Body of pancreas (tissue), 4 donors: Measurements from ENCODE around the gene TOMM7. TPM values are rescaled to one million over a fixed set of nuclear protein-coding genes. Genes with fewer than 3 reads are reported as not detected.
A peak's percentile ranks its signal among the peaks of the same experiment; 100 is the strongest.
"Not testable (repeated sequence)": the region's sequence is repeated elsewhere in the genome, so short reads cannot be mapped to it uniquely, and the experiment has no call there.

ENCODE experiments used
- ATAC-seq: fragments of 150-250 bp; one replicate; pipeline ENCODE4 v1.9.1; 2016
- DNase-seq, 4 donors: peaks; one replicate each; pipeline ENCODE4 v3.0.0-alpha.2; 2019
- H3K27ac ChIP-seq, 4 donors: fragments of 200-600 bp; sonication (generic); 1 replicate in 3 of 4; 2 replicates in 1 of 4; pipeline versions ENCODE4 v1.5.1 to v1.6.1; 2016 to 2019; ENCODE audit warnings: mild to moderate bottlenecking in 1 of 4, mixed read lengths in 1 of 4, moderate library complexity in 1 of 4
- H3K27me3 ChIP-seq, 2 donors: fragments of 200-600 bp; sonication (generic); one replicate each; pipeline ENCODE4 v1.6.0; 2016; ENCODE audit warnings: mild to moderate bottlenecking in 1 of 2
- H3K36me3 ChIP-seq, 2 donors: fragments of 200-600 bp; sonication (generic); replicated peaks in 1 of 2; 2 replicates each; pipeline ENCODE4 v1.5.1; 2016; ENCODE audit warnings: low read depth in 2 of 2; ENCODE audit not compliant: insufficient read depth in 1 of 2
- H3K4me1 ChIP-seq: fragments of 200-600 bp; sonication (generic); one replicate; pipeline ENCODE4 v1.6.0; 2016
- H3K4me3 ChIP-seq, 2 donors: fragments of 200-600 bp; sonication (generic); 1 replicate in 1 of 2; 2 replicates in 1 of 2; pipeline ENCODE4 v1.5.1; 2016 to 2019
- H3K9me3 ChIP-seq, 3 donors: fragments of 200-600 bp; sonication (generic); 1 replicate in 2 of 3; 2 replicates in 1 of 3; pipeline ENCODE4 v1.5.1; 2016
- CTCF ChIP-seq, 7 experiments: fragments of 450-650 bp in 4 of 7; fragments of 200-600 bp in 3 of 7; sonication (generic) in 3 of 7; IDR thresholded peaks; one replicate each; pipeline ENCODE4 v1.5.1; 2016 to 2019; ENCODE audit warnings: antibody characterized with exemption in 7 of 7
- POLR2A ChIP-seq, 3 donors: fragments of 450-650 bp; IDR thresholded peaks; one replicate each; pipeline ENCODE4 v1.6.1; 2016; ENCODE audit warnings: antibody characterized with exemption in 3 of 3, mild to moderate bottlenecking in 2 of 3
- WGBS, 2 donors: methylation state at CpG; one replicate each; pipeline ENCODE4 v1.1.5; 2017; 5-methylcytosine and 5-hydroxymethylcytosine counted together
- intact Hi-C: fragments of 100-400 bp; cut with DNase I; formaldehyde crosslinking; loops from one replicate; pipeline ENCODE4 v1.15.1; 2023
- total RNA-seq, 2 donors: library from RNA; depleted of rRNA; stranded (reverse); fragments of >200 nt; gene quantifications; one replicate each; pipeline ENCODE4 v1.1.0, GENCODE V29; 2016

Gene TOMM7
- total RNA-seq, 2 donors from 2014 or later: 77.8 to 103 TPM

GRCh38 chr7:22781230-22781711 is 41.4 kb downstream of the TOMM7 start:
- H3K27ac ChIP-seq: no peak overlapping the region
- H3K9me3 ChIP-seq: no peaks in the 10 kb centered on the region
- DNase-seq: peak in 1 of 4 donors; percentile 24
- peaks cover 5% of the 10 kb centered on the region for H3K4me1 ChIP-seq
- H3K4me3 ChIP-seq: no peak overlapping the region
- TF ChIP-seq CTCF (IDR thresholded peaks at IDR 0.05) (no peak), POLR2A (IDR thresholded peaks at IDR 0.05) (no peak)
- 59 to 79% methylated on average over 5 of the region's 5 CpGs for WGBS, 2 donors
- no peaks in the 10 kb centered on the region for H3K36me3 ChIP-seq
- peak; percentile 38 for ATAC-seq
- intact Hi-C loops: no loop called here
- no peaks in the 10 kb centered on the region for H3K27me3 ChIP-seq

GRCh38 chr7:22779730-22780323 is 42.8 kb downstream of the TOMM7 start:
- intact Hi-C loops, DNase-seq: not testable (repeated sequence)
- WGBS, 2 donors: 58 to 71% methylated on average over 4 of the region's 4 CpGs

GRCh38 chr7:22776964-22777363 is 45.7 kb downstream of the TOMM7 start:
- Histone ChIP-seq H3K4me1 (no peaks in the 10 kb centered on the region), H3K27ac (no peak overlapping the region), H3K36me3 (no peaks in the 10 kb centered on the region), H3K27me3 (no peaks in the 10 kb centered on the region), H3K9me3 (no peaks in the 10 kb centered on the region), H3K4me3 (no peak overlapping the region)
- DNase-seq: no peak
- no peak for TF ChIP-seq CTCF (IDR thresholded peaks at IDR 0.05)
- no peak for TF ChIP-seq POLR2A (IDR thresholded peaks at IDR 0.05)
- WGBS, 2 donors: 68 to 79% methylated on average over 4 of the region's 4 CpGs
- no peak for ATAC-seq
- intact Hi-C loops: no loop called here

More at GRCh38 chr7:22779730-22780323, 42.8 kb downstream of the TOMM7 start:
- not testable (repeated sequence) for H3K27ac ChIP-seq, H3K4me1 ChIP-seq, H3K4me3 ChIP-seq, H3K9me3 ChIP-seq, H3K36me3 ChIP-seq, H3K27me3 ChIP-seq, ATAC-seq

- Histone ChIP-seq H3K9me3 (no peaks in the 10 kb centered on the region), H3K36me3 (no peaks in the 10 kb centered on the region), H3K4me3 (no peak overlapping the region), H3K4me1 (no peaks in the 10 kb centered on the region), H3K27me3 (no peaks in the 10 kb centered on the region), H3K27ac (no peak overlapping the region)
- no peak for TF ChIP-seq POLR2A (IDR thresholded peaks at IDR 0.05)
- no peak for TF ChIP-seq CTCF (IDR thresholded peaks at IDR 0.05)
- no peak for DNase-seq
- WGBS, 2 donors: 51 to 61% methylated on average over 4 of the region's 4 CpGs
- ATAC-seq: no peak
- intact Hi-C loops: no loop called here
Observed at GRCh38 chr7:22772885-22773284, 49.8 kb downstream of the TOMM7 start.

GRCh38 chr7:22771872-22772228 is 50.8 kb downstream of the TOMM7 start:
- WGBS, 2 donors: 53 to 61% methylated on average over 4 of the region's 4 CpGs
- Histone ChIP-seq H3K36me3 (no peaks in the 10 kb centered on the region), H3K4me1 (no peaks in the 10 kb centered on the region), H3K27ac (no peak overlapping the region), H3K9me3 (no peaks in the 10 kb centered on the region), H3K4me3 (no peak overlapping the region), H3K27me3 (no peaks in the 10 kb centered on the region)
- TF ChIP-seq POLR2A (IDR thresholded peaks at IDR 0.05) (no peak), CTCF (IDR thresholded peaks at IDR 0.05) (no peak)
- intact Hi-C loops: no loop called here
- DNase-seq (no peak), ATAC-seq (no peak)
